Measurements from ENCODE around the gene SCN2B.

DNA sequence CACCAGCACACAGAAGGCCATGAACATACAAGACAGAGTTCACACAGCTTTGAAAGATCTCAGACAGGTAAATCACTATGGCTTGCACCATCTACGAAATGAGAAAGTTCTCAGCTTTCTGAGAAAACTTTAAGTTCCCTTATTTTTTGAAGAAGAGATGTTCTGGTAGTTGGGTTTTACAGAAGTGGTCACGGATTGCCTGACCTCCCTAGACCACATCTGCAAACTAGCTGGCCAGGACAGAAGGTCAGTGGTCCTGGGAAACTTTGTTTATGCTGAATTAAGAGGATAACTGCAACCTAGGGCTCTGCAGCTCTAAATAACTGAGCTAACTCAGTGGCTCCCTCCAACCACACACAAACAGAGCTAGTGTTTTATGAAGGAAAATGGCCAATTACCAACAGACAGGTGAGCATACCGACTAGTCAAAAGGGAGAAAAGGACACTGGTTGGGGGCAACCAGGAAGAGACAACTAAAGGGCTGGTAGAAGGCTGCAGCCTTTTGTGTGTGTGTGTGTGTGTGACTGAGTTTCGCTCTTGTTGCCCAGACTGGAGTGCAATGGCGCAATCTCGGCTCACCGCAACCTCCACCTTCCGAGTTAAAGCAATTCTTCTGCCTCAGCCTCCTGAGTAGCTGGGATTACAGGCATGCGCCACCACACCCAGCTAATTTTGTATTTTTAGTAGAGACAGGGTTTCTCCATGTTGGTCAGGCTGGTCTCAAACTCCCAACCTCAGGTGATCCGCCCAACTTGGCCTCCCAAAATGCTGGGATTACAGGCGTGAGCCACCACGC, 8.5 kb upstream of the SCN2B start:
- TF ChIP-seq POLR2A (IDR thresholded peaks at IDR 0.05; ENCODE audit: low read length) (no peak), GATA1 (IDR thresholded peaks at IDR 0.05; ENCODE audit: low read depth, low read length) (no peak)
